ACC112 (cell line): ENCODE results near the gene SOX6.
"Not testable (repeated sequence)": the region's sequence is repeated elsewhere in the genome, so short reads cannot be mapped to it uniquely, and the experiment has no call there.

ENCODE experiments used
- H2AFZ ChIP-seq: fragments of 200-600 bp; sonication (generic); one replicate; pipeline ENCODE4 v1.6.0; 2017; ENCODE audit warnings: antibody characterized with exemption, low read length; ENCODE audit not compliant: unreplicated experiment
- H3K27ac ChIP-seq: fragments of 200-600 bp; sonication (generic); 2 replicates; pipeline ENCODE4 v1.5.1; 2014; ENCODE audit warnings: low read depth, mild to moderate bottlenecking, antibody characterized with exemption, low read length, moderate library complexity
- H3K27me3 ChIP-seq: fragments of 200-600 bp; sonication (generic); 2 replicates; pipeline ENCODE4 v1.6.1; 2014; ENCODE audit warnings: mild to moderate bottlenecking, antibody characterized with exemption, low read length, moderate library complexity, mixed read lengths; ENCODE audit not compliant: insufficient read depth
- H3K36me3 ChIP-seq: fragments of 200-600 bp; sonication (generic); 2 replicates; pipeline ENCODE4 v1.6.1; 2016; ENCODE audit warnings: mild to moderate bottlenecking, antibody characterized with exemption, low read length, moderate library complexity, mixed read lengths; ENCODE audit not compliant: insufficient read depth
- H3K4me1 ChIP-seq: fragments of 200-600 bp; sonication (generic); one replicate; pipeline ENCODE4 v1.6.1; 2016; ENCODE audit warnings: low read length, mixed read lengths; ENCODE audit not compliant: insufficient read depth, unreplicated experiment, control insufficient read depth
- H3K4me3 ChIP-seq: fragments of 200-600 bp; sonication (generic); 2 replicates; pipeline ENCODE4 v1.5.1; 2014; ENCODE audit warnings: mild to moderate bottlenecking, low read depth, low read length
- H3K79me2 ChIP-seq: fragments of 200-600 bp; sonication (generic); one replicate; pipeline ENCODE4 v1.6.0; 2016; ENCODE audit warnings: low read length; ENCODE audit not compliant: control insufficient read depth, unreplicated experiment, insufficient read depth

SOX6 gene

GRCh38 chr11:16385099-16385498 lies 28.8 kb upstream of the SOX6 start:
- Histone ChIP-seq H2AFZ (no peak overlapping the region), H3K4me3 (no peak overlapping the region), H3K79me2 (no peaks in the 10 kb centered on the region), H3K4me1 (no peaks in the 10 kb centered on the region), H3K27me3 (peaks cover 4% of the 10 kb centered on the region), H3K36me3 (no peaks in the 10 kb centered on the region), H3K27ac (no peak overlapping the region)

- no peaks in the 10 kb centered on the region for H3K36me3 ChIP-seq
- H2AFZ ChIP-seq: no peak overlapping the region
- no peaks in the 10 kb centered on the region for H3K79me2 ChIP-seq
- no peak overlapping the region for H3K27ac ChIP-seq
- no peaks in the 10 kb centered on the region for H3K4me1 ChIP-seq
- H3K27me3 ChIP-seq: peaks cover 4% of the 10 kb centered on the region
- H3K4me3 ChIP-seq: no peak overlapping the region
These were observed 26.5 kb upstream of the SOX6 start for GRCh38 chr11:16382638-16383380.

GRCh38 chr11:16382186-16382585 lies 25.8 kb upstream of the SOX6 start:
- H3K79me2 ChIP-seq: no peaks in the 10 kb centered on the region
- peaks cover 4% of the 10 kb centered on the region for H3K27me3 ChIP-seq
- no peaks in the 10 kb centered on the region for H3K36me3 ChIP-seq
- H2AFZ ChIP-seq: no peak overlapping the region
- H3K4me3 ChIP-seq: no peak overlapping the region
- H3K4me1 ChIP-seq: no peaks in the 10 kb centered on the region
- H3K27ac ChIP-seq: no peak overlapping the region

- H3K4me3 ChIP-seq: no peak overlapping the region
- no peaks in the 10 kb centered on the region for H3K79me2 ChIP-seq
- no peak overlapping the region for H2AFZ ChIP-seq
- H3K27me3 ChIP-seq: peaks cover 4% of the 10 kb centered on the region
- no peak overlapping the region for H3K27ac ChIP-seq
- no peaks in the 10 kb centered on the region for H3K4me1 ChIP-seq
- no peaks in the 10 kb centered on the region for H3K36me3 ChIP-seq
These were observed 24.7 kb upstream of the SOX6 start for GRCh38 chr11:16380941-16381568.

GRCh38 chr11:16378906-16379305 lies 22.6 kb upstream of the SOX6 start:
- Histone ChIP-seq H3K4me3 (no peak overlapping the region), H3K27ac (no peak overlapping the region), H3K4me1 (no peaks in the 10 kb centered on the region), H3K36me3 (no peaks in the 10 kb centered on the region), H3K27me3 (peaks cover 4% of the 10 kb centered on the region), H2AFZ (no peak overlapping the region), H3K79me2 (no peaks in the 10 kb centered on the region)

- Histone ChIP-seq H3K36me3 (no peaks in the 10 kb centered on the region), H3K4me3 (no peak overlapping the region), H3K4me1 (no peaks in the 10 kb centered on the region), H2AFZ (no peak overlapping the region), H3K79me2 (no peaks in the 10 kb centered on the region), H3K27me3 (peaks cover 4% of the 10 kb centered on the region), H3K27ac (no peak overlapping the region)
These were observed 21.4 kb upstream of the SOX6 start for GRCh38 chr11:16377746-16378145.

GRCh38 chr11:16375664-16376063 lies 19.3 kb upstream of the SOX6 start:
- H3K79me2 ChIP-seq, H2AFZ ChIP-seq, H3K4me3 ChIP-seq, H3K27ac ChIP-seq, H3K4me1 ChIP-seq, H3K36me3 ChIP-seq, H3K27me3 ChIP-seq: not testable (repeated sequence)

GRCh38 chr11:16373768-16374167 lies 17.4 kb upstream of the SOX6 start:
- no peaks in the 10 kb centered on the region for H3K36me3 ChIP-seq
- no peak overlapping the region for H3K27ac ChIP-seq
- no peaks in the 10 kb centered on the region for H3K79me2 ChIP-seq
- H3K4me3 ChIP-seq: no peak overlapping the region
- no peak overlapping the region for H2AFZ ChIP-seq
- no peaks in the 10 kb centered on the region for H3K4me1 ChIP-seq
- H3K27me3 ChIP-seq: no peaks in the 10 kb centered on the region

- no peaks in the 10 kb centered on the region for H3K36me3 ChIP-seq
- no peaks in the 10 kb centered on the region for H3K79me2 ChIP-seq
- no peak overlapping the region for H3K27ac ChIP-seq
- H2AFZ ChIP-seq: no peak overlapping the region
- H3K4me1 ChIP-seq: no peaks in the 10 kb centered on the region
- no peaks in the 10 kb centered on the region for H3K27me3 ChIP-seq
- H3K4me3 ChIP-seq: no peak overlapping the region
These were observed 16.0 kb upstream of the SOX6 start for GRCh38 chr11:16372355-16372754.

GRCh38 chr11:16367252-16367651 lies 10.9 kb upstream of the SOX6 start:
- H3K4me1 ChIP-seq: no peaks in the 10 kb centered on the region
- H3K27me3 ChIP-seq: peaks cover 6% of the 10 kb centered on the region; the same call in 1 of the 2 replicates
- H3K27ac ChIP-seq: no peak overlapping the region
- no peaks in the 10 kb centered on the region for H3K36me3 ChIP-seq
- no peaks in the 10 kb centered on the region for H3K79me2 ChIP-seq
- H2AFZ ChIP-seq: no peak overlapping the region
- H3K4me3 ChIP-seq: no peak overlapping the region

GRCh38 chr11:16365581-16366228 lies 9.4 kb upstream of the SOX6 start:
- Histone ChIP-seq H3K79me2 (no peaks in the 10 kb centered on the region), H3K27ac (no peak overlapping the region), H3K4me3 (no peak overlapping the region), H3K27me3 (peaks cover 6% of the 10 kb centered on the region; the same call in 1 of the 2 replicates), H3K4me1 (no peaks in the 10 kb centered on the region), H2AFZ (no peak overlapping the region), H3K36me3 (no peaks in the 10 kb centered on the region)
